ENCODE results near the gene FAM217A. TPM values are rescaled to one million over a fixed set of nuclear protein-coding genes. Genes with fewer than 3 reads are reported as not detected.
"Not testable (repeated sequence)": the region's sequence is repeated elsewhere in the genome, so short reads cannot be mapped to it uniquely, and the experiment has no call there.

Gene FAM217A
- total RNA-seq, 1 donor from 2014 or later: not detected

- H3K27ac Mint-ChIP-seq (ENCODE audit: unreplicated experiment): no peak overlapping the region
Observed at GRCh38 chr6:4101298-4101697, 22.4 kb upstream of the FAM217A start.

GRCh38 chr6:4100655-4101054 lies 21.7 kb upstream of the FAM217A start:
- Mint-ChIP-seq H3K9me3 (ENCODE audit: unreplicated experiment) (peaks cover 2% of the 10 kb centered on the region), H3K27ac (ENCODE audit: unreplicated experiment) (no peak overlapping the region), H3K4me3 (ENCODE audit: unreplicated experiment) (no peak overlapping the region), H3K27me3 (ENCODE audit: unreplicated experiment) (no peaks in the 10 kb centered on the region), H3K4me1 (ENCODE audit: low read depth, unreplicated experiment) (no peaks in the 10 kb centered on the region), H3K36me3 (ENCODE audit: unreplicated experiment) (peaks cover 4% of the 10 kb centered on the region)
- TF ChIP-seq CTCF (IDR thresholded peaks at IDR 0.05; ENCODE audit: partially characterized antibody, unreplicated experiment): no peak
- DNase-seq: no peak

More at GRCh38 chr6:4101298-4101697, 22.4 kb upstream of the FAM217A start:
- no peak for TF ChIP-seq CTCF (IDR thresholded peaks at IDR 0.05; ENCODE audit: partially characterized antibody, unreplicated experiment)
- no peaks in the 10 kb centered on the region for H3K27me3 Mint-ChIP-seq (ENCODE audit: unreplicated experiment)
- H3K9me3 Mint-ChIP-seq (ENCODE audit: unreplicated experiment): peaks cover 2% of the 10 kb centered on the region
- no peaks in the 10 kb centered on the region for H3K4me1 Mint-ChIP-seq (ENCODE audit: low read depth, unreplicated experiment)
- peaks cover 4% of the 10 kb centered on the region for H3K36me3 Mint-ChIP-seq (ENCODE audit: unreplicated experiment)
- no peak for DNase-seq
- no peak overlapping the region for H3K4me3 Mint-ChIP-seq (ENCODE audit: unreplicated experiment)

GRCh38 chr6:4093288-4093687 lies 14.4 kb upstream of the FAM217A start:
- DNase-seq: no peak
- H3K36me3 Mint-ChIP-seq (ENCODE audit: unreplicated experiment): no peaks in the 10 kb centered on the region
- TF ChIP-seq CTCF (IDR thresholded peaks at IDR 0.05; ENCODE audit: partially characterized antibody, unreplicated experiment): no peak
- H3K9me3 Mint-ChIP-seq (ENCODE audit: unreplicated experiment): no peaks in the 10 kb centered on the region
- H3K4me1 Mint-ChIP-seq (ENCODE audit: low read depth, unreplicated experiment): no peaks in the 10 kb centered on the region
- no peaks in the 10 kb centered on the region for H3K27me3 Mint-ChIP-seq (ENCODE audit: unreplicated experiment)
- H3K27ac Mint-ChIP-seq (ENCODE audit: unreplicated experiment): no peak overlapping the region
- no peak overlapping the region for H3K4me3 Mint-ChIP-seq (ENCODE audit: unreplicated experiment)

GRCh38 chr6:4091941-4092340 lies 13.0 kb upstream of the FAM217A start:
- Mint-ChIP-seq H3K27me3 (ENCODE audit: unreplicated experiment) (no peaks in the 10 kb centered on the region), H3K9me3 (ENCODE audit: unreplicated experiment) (no peaks in the 10 kb centered on the region), H3K4me1 (ENCODE audit: low read depth, unreplicated experiment) (peaks cover 3% of the 10 kb centered on the region), H3K36me3 (ENCODE audit: unreplicated experiment) (no peaks in the 10 kb centered on the region), H3K27ac (ENCODE audit: unreplicated experiment) (no peak overlapping the region), H3K4me3 (ENCODE audit: unreplicated experiment) (no peak overlapping the region)
- no peak for TF ChIP-seq CTCF (IDR thresholded peaks at IDR 0.05; ENCODE audit: partially characterized antibody, unreplicated experiment)
- DNase-seq: no peak

GRCh38 chr6:4090043-4090442 lies 11.1 kb upstream of the FAM217A start:
- not testable (repeated sequence) for DNase-seq

GRCh38 chr6:4088704-4089103 lies 9.8 kb upstream of the FAM217A start:
- no peak for TF ChIP-seq CTCF (IDR thresholded peaks at IDR 0.05; ENCODE audit: partially characterized antibody, unreplicated experiment)
- Mint-ChIP-seq H3K36me3 (ENCODE audit: unreplicated experiment) (no peaks in the 10 kb centered on the region), H3K4me3 (ENCODE audit: unreplicated experiment) (no peak overlapping the region), H3K9me3 (ENCODE audit: unreplicated experiment) (peaks cover 1% of the 10 kb centered on the region), H3K27ac (ENCODE audit: unreplicated experiment) (no peak overlapping the region), H3K27me3 (ENCODE audit: unreplicated experiment) (no peaks in the 10 kb centered on the region), H3K4me1 (ENCODE audit: low read depth, unreplicated experiment) (peaks cover 10% of the 10 kb centered on the region)
- DNase-seq: no peak

More at GRCh38 chr6:4090043-4090442, 11.1 kb upstream of the FAM217A start:
- not testable (repeated sequence) for H3K27ac Mint-ChIP-seq (ENCODE audit: unreplicated experiment); H3K4me1 Mint-ChIP-seq (ENCODE audit: low read depth, unreplicated experiment); H3K36me3 Mint-ChIP-seq (ENCODE audit: unreplicated experiment); H3K27me3 Mint-ChIP-seq (ENCODE audit: unreplicated experiment); H3K4me3 Mint-ChIP-seq (ENCODE audit: unreplicated experiment); H3K9me3 Mint-ChIP-seq (ENCODE audit: unreplicated experiment)

Measured in glutamatergic neuron (in vitro differentiated cells).